HG02870 (cell line): ENCODE data around the gene CD68.
A peak's percentile ranks its signal among the peaks of the same experiment; 100 is the strongest.
"Not testable (repeated sequence)": the region's sequence is repeated elsewhere in the genome, so short reads cannot be mapped to it uniquely, and the experiment has no call there.

Source experiments
- ATAC-seq: cut with Tn5 transposase; IDR thresholded peaks from one replicate; pipeline ENCODE4 v1.9.1; 2021; ENCODE audit warnings: mild to moderate bottlenecking, moderate library complexity; ENCODE audit not compliant: unreplicated experiment

Gene CD68

DNA sequence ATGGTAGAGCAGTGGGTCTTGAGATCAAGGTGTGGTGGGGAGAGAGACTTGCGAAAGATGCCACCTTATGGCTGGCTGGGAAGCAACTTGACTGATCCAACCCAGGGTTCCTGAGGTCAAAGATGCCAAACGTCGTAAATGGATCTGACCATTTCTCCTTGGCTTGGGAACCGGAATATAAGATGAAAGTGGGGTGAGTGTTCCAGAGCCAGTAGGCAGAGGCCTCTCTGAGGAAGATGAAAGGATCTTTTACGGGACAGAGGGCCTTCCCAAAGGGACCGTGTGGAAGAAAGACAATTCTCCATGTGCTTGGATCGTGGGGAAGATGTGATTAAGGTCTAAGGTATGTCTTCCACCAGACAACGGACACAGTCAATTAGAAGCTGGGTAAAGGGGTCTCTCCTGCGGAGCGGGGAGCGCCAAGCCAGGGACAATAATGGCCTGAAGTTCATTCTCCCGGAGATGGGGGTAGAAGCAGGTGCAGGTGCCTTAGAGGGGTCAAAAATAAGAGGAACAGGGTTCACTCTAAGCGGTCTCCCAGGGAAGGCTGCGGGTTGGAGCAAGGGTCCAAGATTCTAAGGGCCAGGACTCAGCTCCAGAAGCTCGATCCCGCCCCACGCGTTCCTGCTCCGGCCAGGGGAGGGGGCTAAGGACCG, 34.5 kb downstream of the CD68 start:
- no peak for ATAC-seq

DNA sequence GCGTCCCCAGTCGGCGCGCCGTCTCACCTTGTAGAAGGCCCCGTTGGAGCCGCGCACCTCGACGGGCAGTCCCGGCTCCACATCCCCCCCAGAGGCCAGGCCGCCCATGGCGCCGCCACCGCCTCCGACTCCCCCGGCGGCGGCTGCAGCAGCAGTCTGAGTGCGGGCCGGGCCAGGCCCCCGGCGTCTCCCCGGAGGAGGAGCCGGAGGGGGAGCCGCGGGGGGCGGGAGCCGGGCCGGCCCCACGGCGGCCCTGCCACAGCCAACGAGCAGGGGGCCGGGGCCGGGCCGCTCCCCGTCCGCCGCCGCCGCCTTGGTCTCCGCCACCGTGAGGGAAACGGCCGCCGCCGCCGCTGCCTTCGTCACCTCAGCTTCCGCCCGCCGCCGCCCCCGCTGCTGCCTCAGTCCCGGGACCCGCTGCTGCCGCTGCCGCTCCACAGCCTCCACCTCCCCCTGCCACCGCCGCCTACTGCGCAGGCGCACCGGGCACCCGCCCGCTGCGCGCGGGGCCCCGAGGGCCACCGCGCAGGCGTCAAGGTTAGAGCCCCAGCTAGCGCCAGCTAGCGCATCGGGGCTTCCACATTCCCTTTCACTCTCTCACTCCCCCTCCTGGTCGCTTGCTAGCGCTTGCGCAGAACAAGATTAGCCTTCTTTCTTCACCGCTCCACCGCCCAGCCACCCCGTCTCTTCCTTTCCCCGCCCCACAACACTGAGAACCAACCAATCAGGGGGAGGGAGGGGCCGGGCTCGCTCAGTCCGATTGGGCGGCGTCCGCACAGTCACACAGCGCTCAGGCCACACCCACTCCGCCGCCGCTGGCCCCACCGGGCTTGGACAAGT, 35.2 kb downstream of the CD68 start, which contains the start of gene FXR2:
Gene FXR2 (minus strand): TSS at position 473 of the 840 bp plus-strand sequence. CDS start 365 bp downstream, at position 108.
- peak; percentile 84 for ATAC-seq

DNA sequence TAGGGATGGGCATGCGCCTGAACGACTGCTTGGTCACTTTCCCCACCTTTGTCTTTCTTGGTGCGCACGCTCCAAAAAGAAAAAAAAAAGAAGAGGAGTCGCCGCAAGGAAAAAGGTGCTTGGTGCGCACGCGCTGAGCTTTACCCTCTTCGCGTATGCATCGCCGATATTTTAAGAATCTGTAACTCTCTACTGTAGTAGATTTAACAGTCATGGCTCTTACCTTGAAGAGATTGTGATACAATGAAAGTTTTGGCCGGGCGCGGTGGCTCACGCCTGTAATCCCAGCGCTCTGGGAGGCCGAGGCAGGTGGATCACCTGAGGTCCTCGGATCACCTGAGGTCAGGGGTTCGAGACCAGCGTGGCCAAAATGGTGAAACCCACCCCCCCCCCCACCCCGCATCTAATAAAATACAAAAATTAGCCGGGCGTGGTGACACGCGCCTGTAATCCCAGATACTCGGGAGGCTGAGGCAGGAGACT, 35.9 kb downstream of the CD68 start:
- ATAC-seq, result no peak

DNA sequence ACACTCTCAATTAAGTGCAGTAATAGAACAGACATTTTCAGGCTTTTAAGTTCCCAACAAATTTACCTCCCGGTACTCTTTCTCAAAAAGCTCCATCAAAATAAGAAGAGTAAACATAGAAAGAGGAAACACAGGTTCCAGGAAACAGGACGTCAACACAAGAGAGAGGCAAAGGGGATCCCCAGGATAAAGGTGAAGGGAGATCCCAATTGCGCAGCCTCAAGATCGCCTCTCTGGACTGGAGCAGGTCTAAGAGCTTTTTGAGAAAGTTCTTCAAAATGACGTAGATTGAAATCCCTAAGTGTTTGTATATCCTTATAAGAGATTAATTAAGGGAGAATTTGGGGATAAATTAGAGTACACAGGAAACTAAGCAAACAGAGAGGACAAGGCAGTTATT, 39.2 kb downstream of the CD68 start:
- ATAC-seq, result no peak

DNA sequence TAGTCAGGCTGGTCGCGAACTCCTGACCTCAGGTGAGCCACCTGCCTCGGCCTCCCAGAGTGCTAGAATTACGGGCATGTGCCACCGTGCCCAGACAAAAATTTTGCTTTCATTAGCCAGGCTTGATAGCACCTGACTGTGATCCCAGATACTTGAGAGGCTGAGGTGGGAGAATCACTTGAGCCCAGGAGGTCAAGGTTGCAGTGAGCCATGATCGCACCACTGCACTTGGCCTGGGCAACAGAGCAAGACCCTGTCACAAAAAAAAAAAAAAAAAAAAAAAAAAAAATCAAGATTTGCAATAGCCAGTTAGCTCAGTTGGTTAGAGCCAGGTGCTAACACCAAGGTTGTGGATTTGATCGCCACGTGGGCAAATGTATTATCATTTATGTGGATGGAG, 41.4 kb downstream of the CD68 start:
- no peak for ATAC-seq

DNA sequence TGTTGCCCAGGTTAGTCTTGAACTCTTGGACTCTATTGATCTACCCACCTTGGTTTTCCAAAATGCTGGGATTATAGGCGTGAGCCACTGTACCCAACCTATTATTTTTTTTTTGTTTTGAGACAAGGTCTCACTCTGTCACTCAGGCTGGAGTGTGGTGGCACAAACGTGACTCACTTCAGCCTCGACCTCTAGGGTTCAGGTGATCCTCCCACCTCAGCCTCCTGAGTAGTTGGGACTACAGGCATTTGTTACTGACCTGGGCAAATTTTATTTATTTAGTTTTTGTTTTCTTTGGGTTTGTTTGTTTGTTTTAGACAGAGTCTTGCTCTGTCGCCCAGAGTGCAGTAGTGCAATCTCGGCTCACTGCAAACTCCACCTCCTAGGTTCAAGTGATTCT, 44.2 kb downstream of the CD68 start:
- ATAC-seq, result no peak

DNA sequence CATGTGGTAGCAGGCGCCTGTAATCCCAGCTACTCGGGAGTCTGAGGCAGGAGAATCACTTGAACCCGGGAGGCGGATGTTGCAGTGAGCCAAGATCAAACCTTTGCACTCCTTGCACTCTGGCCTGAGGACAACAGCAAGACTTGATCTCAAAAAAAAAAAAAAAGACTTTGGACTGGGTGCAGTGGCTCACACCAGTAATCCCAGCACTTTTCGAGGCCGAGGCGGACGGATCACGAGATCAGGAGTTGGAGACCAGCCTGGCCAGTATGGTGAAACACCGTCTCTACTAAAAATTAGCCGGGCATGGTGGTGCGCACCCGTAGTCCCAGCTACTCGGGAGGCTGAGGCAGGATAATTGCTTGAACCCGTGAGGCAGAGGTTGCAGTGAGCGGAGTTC, 46.3 kb downstream of the CD68 start:
- not testable (repeated sequence) for ATAC-seq

DNA sequence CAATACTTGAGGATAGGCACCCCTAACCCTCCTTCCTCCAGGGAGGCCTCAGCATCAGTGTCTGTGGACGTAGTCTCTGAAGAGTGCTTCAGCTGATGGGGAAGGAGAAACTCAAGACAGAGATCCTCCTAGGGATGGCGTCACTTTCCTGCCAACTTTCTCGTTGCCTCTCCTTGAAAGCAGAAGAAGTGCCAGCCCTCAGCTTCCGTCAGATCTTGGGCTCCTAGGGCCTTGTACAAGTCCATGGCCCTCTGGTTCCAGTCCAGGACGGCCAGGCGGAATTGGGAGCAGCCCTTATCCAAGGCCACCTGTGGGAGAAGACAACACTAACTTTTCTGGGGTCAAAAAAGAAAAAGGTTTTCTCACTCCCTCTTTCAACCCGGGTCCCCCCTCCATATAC, 46.9 kb downstream of the CD68 start:
- no peak for ATAC-seq

DNA sequence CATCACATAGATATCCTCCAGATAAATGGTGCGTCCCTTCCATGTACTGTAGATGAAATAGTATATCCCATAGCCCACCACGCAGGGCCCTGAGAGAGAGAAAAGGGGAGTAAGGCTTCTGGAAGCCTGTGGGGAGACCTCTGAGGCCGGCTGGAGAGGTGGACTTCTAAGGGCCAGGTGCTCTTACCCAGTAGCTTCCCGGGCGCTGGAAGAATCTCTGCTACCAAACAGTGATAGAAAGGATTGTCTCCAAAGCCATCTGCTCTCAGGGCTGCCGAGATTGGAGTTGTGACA, 47.5 kb downstream of the CD68 start:
- ATAC-seq, result no peak

DNA sequence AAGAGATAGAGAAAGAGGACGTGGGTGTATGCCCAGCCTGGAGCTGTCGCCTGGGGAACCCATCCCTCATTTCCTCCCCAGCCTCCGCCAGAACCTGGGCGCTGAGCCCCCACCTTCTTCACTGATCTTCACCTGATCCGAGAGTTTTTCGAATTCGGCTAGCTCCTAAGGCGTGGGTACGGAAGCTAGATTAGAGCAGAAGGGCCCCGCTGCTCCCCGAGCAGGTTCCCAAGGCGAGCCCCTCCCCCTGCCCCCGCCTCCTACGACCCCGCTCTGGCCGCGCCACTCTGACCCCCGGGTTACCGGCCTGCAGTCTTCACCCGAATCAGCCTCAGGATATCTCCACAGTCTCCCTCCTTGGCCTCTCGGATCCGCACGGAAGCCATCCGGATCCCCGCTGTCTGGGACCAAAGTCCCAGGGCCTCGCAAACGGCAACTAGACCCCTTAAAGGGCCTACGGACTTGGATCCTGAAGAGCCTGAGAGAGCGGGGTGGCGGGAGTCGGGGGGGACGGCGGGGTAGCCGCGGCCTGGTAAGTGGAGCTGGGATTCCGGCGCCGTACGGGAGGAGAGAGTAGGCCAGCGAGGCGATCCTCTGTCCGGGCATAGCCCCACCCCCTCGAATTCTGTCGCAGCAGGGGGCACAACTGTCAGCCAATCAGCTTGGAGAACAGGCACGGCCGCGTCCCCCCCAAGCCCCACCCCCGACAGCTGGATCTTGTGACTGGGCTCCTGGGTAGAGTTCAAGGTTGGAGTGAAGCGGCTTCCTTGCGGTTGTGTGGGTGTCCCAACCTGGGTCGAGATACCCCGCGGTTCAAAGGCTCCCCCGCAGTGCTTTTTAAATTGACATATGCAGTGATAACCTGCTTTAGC, 48.0 kb downstream of the CD68 start, which contains the start of gene SAT2:
Gene SAT2 (minus strand): TSS at position 572 of the 872 bp plus-strand sequence. CDS start 186 bp downstream, at position 386.
- ATAC-seq, result peak; percentile 86

DNA sequence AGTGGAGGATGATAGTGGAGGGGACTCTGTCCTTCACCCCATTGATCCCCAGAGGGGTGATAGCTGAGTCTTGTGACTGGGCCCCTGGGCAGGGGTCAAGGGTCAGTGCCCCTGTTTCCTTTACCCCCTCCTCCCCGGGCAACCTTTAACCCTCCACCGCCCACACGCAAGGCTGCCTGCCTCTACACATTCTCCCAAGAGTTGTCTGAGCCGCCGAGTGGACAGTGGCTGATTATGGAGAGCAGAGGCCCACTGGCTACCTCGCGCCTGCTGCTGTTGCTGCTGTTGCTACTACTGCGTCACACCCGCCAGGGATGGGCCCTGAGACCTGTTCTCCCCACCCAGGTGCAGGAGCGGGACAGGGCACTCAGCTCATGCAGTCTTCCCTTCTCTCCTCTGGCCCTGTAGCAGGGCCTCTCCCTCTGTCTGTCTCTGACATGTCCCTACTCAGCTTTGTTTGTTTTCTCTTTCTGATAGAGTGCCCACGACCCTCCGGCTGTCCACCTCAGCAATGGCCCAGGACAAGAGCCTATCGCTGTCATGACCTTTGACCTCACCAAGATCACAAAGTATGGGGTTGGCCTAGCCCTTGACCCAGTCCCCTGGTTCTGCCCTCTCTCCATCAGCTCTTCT, 50.6 kb downstream of the CD68 start, which contains the start of gene SHBG:
Gene SHBG (plus strand): TSS at position 197 of the 633 bp plus-strand sequence. CDS start 38 bp downstream, at position 235.
- ATAC-seq, result no peak
